ENCODE data around the gene MTHFD2L.
"Not testable (repeated sequence)": the region's sequence is repeated elsewhere in the genome, so short reads cannot be mapped to it uniquely, and the experiment has no call there.

MTHFD2L gene

DNA sequence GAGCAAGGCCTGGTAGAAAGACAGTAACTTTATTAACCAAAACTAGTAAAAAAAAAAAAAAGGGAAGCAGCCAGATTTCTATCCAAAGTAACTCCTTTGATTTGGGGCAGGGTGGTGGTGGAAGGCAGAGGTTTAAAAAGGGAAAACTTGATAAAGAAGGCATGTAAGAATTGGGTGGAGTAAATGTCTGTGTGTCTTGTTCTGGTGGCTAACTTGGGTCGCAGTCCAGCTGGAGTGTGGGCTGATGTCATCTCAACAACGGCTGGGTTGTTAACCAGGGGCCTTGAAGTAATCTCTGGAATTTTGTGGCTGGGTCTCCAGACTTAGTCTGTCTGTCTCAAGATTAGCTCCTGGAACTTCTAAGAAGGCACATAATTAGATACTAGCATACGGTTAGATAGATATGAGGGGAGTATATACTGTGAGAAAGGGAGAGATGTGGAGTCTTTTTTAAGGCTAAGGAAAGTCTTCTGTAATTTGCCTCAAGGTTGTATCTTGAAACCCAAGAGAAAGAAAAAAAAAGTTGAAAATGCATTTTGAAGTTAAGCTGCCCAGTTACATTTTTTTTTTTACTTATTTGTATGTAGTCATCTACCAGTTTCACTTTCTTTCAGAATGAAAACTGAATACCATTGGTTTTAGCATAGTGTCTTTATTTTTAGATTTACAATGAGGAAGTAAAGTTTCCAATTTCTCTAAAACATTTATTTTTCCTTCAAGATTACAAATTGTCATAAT is 48.3 kb downstream of the MTHFD2L start:
- Histone ChIP-seq H3K27me3 (no peaks in the 10 kb centered on the region), H3K4me1 (ENCODE audit: control insufficient read depth in 1 of 2, insufficient read depth in 1 of 2, low read depth in 1 of 2, low read length in 1 of 2) (no peaks in the 10 kb centered on the region), H3K4me3 (ENCODE audit: low read depth in 1 of 2, low read length in 1 of 2) (no peak overlapping the region), H3K36me3 (no peaks in the 10 kb centered on the region), H3K9me3 (no peaks in the 10 kb centered on the region), H3K27ac (no peak overlapping the region)
- TF ChIP-seq, protein P1, sequence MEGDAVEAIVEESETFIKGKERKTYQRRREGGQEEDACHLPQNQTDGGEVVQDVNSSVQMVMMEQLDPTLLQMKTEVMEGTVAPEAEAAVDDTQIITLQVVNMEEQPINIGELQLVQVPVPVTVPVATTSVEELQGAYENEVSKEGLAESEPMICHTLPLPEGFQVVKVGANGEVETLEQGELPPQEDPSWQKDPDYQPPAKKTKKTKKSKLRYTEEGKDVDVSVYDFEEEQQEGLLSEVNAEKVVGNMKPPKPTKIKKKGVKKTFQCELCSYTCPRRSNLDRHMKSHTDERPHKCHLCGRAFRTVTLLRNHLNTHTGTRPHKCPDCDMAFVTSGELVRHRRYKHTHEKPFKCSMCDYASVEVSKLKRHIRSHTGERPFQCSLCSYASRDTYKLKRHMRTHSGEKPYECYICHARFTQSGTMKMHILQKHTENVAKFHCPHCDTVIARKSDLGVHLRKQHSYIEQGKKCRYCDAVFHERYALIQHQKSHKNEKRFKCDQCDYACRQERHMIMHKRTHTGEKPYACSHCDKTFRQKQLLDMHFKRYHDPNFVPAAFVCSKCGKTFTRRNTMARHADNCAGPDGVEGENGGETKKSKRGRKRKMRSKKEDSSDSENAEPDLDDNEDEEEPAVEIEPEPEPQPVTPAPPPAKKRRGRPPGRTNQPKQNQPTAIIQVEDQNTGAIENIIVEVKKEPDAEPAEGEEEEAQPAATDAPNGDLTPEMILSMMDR (IDR thresholded peaks at IDR 0.05): no peak

DNA sequence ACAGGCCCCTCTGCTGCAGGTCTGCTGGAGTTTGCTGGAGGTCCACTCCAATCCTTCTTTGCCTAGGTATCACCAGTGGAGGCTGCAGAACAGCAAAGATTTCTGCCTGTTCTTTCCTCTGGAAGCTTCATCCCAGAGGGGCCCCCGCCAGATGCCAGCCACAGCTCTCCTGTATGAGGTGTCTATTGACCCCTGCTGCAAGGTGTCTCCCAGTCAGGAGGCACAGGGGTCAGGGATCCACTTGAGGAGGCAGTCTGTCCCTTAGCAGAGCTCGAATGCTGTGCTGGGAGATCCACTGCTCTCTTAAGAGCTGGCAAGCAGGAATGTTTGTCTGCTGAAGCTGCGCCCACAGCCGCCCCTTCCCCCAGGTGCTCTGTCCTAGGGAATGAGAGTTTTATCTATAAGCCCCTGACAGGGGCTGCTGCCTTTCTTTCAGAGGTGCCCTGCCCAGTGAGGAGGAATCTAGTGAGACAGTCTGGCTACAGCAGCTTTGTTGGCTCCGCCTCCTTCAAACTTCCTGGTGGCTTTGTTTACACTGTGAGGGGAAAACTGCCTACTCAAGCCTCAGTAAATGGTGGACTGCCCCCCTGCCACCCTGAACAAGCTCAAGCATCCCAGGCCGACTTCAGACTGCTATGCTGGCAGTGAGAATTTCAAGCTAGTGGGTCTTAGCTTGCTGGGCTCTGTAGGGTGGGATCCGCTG is 56.7 kb downstream of the MTHFD2L start:
- H3K27me3 ChIP-seq; H3K36me3 ChIP-seq; H3K4me1 ChIP-seq (ENCODE audit: control insufficient read depth in 1 of 2, insufficient read depth in 1 of 2, low read depth in 1 of 2, low read length in 1 of 2); H3K9me3 ChIP-seq; H3K27ac ChIP-seq; H3K4me3 ChIP-seq (ENCODE audit: low read depth in 1 of 2, low read length in 1 of 2): not testable (repeated sequence)

DNA sequence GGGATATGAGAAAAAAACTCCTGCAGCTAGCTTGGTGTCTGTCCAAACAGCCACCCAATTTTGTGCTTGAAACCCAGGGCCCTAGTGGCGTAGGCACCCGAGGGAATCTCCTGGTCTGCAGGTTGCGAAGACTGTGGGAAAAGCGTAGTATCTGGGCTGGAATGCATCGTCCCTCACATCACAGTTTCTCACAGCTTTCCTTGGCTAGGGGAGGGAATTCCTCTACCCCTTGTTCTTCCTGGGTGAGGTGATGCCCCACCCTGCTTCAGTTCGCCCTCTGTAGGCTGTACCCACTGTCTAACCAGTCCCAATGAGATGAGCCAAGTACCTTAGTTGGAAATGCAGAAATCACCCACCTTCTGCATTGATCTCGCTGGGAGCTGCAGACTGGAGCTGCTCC is 57.3 kb downstream of the MTHFD2L start:
- not testable (repeated sequence) for H3K4me1 ChIP-seq (ENCODE audit: control insufficient read depth in 1 of 2, insufficient read depth in 1 of 2, low read depth in 1 of 2, low read length in 1 of 2); H3K4me3 ChIP-seq (ENCODE audit: low read depth in 1 of 2, low read length in 1 of 2); H3K36me3 ChIP-seq; H3K27me3 ChIP-seq; H3K27ac ChIP-seq; H3K9me3 ChIP-seq

DNA sequence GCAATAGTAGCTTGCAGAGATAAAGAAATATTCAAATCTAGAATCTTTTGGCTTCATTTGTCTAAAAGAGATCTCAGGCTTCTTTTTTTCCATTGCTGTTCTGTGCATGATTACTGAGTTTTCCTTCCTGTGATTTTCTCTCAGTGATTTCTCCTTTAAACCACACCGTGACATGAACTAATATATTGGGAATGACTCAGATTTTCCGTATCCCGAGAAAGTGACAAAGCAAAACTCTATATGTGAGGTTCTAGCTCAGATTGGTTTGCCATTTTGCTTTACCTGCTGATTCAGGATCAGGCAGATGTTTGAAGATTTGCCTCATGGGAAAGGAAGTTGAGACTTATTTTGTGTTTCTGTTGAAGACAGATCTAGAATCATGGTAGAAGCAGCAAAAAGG is 59.4 kb downstream of the MTHFD2L start:
- TF ChIP-seq, protein P1 (IDR thresholded peaks at IDR 0.05): no peak
- Histone ChIP-seq H3K27me3 (no peaks in the 10 kb centered on the region), H3K27ac (no peak overlapping the region), H3K36me3 (no peaks in the 10 kb centered on the region), H3K4me1 (ENCODE audit: control insufficient read depth in 1 of 2, insufficient read depth in 1 of 2, low read depth in 1 of 2, low read length in 1 of 2) (no peaks in the 10 kb centered on the region), H3K9me3 (no peaks in the 10 kb centered on the region), H3K4me3 (ENCODE audit: low read depth in 1 of 2, low read length in 1 of 2) (no peak overlapping the region)

DNA sequence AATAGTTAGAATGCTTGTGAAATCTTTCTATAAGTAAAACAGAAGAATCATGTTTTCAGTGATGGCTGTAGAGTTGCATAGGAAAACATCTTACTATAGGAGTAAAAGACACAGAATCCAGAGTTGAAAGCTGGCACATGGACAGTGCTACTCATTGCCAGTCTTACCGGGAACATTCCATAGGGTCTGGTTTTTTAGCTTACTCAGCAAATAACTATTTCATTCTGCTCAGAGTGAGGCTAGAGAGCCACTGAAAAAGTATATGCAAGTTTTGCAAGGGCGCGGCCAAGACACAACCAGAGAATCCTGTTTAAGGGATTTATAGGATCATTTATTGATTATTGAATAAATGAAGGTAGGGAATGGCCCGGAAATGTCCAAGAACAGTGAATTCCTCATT is 60.3 kb downstream of the MTHFD2L start:
- Histone ChIP-seq H3K27me3 (no peaks in the 10 kb centered on the region), H3K4me3 (ENCODE audit: low read depth in 1 of 2, low read length in 1 of 2) (no peak overlapping the region), H3K4me1 (ENCODE audit: control insufficient read depth in 1 of 2, insufficient read depth in 1 of 2, low read depth in 1 of 2, low read length in 1 of 2) (no peaks in the 10 kb centered on the region), H3K9me3 (no peaks in the 10 kb centered on the region), H3K27ac (no peak overlapping the region), H3K36me3 (no peaks in the 10 kb centered on the region)
- TF ChIP-seq, protein P1 (IDR thresholded peaks at IDR 0.05): no peak

DNA sequence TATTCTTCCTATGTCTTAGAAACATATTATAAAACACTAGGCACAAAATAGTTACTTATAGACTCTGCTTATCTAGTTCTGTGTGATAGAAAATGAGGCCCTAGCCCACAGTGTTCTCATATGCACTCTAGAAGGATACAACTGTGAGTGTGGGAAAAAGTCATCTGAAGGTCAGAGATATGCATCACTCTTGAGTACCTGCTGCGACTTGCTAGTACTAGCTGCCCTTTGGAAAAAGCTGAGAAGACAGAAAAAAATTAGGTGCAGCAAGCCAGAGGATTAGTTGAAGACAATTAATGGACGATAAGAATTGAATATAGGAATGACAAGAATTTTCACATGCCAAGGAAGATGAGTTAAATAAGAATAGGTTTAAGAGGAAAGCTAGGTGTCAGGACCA is 61.3 kb downstream of the MTHFD2L start:
- H3K4me3 ChIP-seq (ENCODE audit: low read depth in 1 of 2, low read length in 1 of 2): no peak overlapping the region
- H3K27ac ChIP-seq: no peak overlapping the region
- no peaks in the 10 kb centered on the region for H3K9me3 ChIP-seq
- TF ChIP-seq, protein P1 (IDR thresholded peaks at IDR 0.05): no peak
- H3K4me1 ChIP-seq (ENCODE audit: control insufficient read depth in 1 of 2, insufficient read depth in 1 of 2, low read depth in 1 of 2, low read length in 1 of 2): no peaks in the 10 kb centered on the region
- H3K27me3 ChIP-seq: no peaks in the 10 kb centered on the region
- no peaks in the 10 kb centered on the region for H3K36me3 ChIP-seq
